ENCODE results near the gene MYCBPAP. TPM values are rescaled to one million over a fixed set of nuclear protein-coding genes. Genes with fewer than 3 reads are reported as not detected.

The MYCBPAP gene
- total RNA-seq, 2 experiments from 2014 or later, result 0.78 to 1.5 TPM

GRCh38 chr17:50479522-50480141 lies 28.6 kb upstream of the MYCBPAP start:
- H3K9me3 ChIP-seq (ENCODE audit: control insufficient read depth in 1 of 2, insufficient read depth in 1 of 2, low read length in 2 of 2), result no peaks in the 10 kb centered on the region
- H3K4me1 Mint-ChIP-seq (ENCODE audit: low read depth), result peaks cover 23% of the 10 kb centered on the region
- H3K4me3 Mint-ChIP-seq, result peak overlapping the region; percentile 95
- H3K27me3 Mint-ChIP-seq, result no peaks in the 10 kb centered on the region
- no peak overlapping the region for H3K27ac ChIP-seq (ENCODE audit: low read depth in 1 of 2, low read length in 2 of 2)
- peak overlapping the region; percentile 94 for H3K4me3 ChIP-seq (ENCODE audit: low read length)
- CTCF ChIA-PET, result interaction anchor here (0.6 to 2.1 kb wide), 16 partner anchors 10 to 223 kb away, joined by 3 to 19 read pairs (median 4); partner anchors contain the start of genes LRRC59, SPATA20 and XYLT2
- H3K36me3 Mint-ChIP-seq (ENCODE audit: low read depth), result peaks cover 34% of the 10 kb centered on the region
- H3K27me3 ChIP-seq (ENCODE audit: control insufficient read depth in 1 of 2, insufficient read depth in 2 of 2, low read length in 2 of 2), result no peaks in the 10 kb centered on the region
- intact Hi-C loops (cut with DNase I, micrococcal nuclease), result loop anchor here (2.0 to 10.0 kb wide), 7 partner anchors 53 to 363 kb away; partner anchors contain the start of genes ACSF2 (in 1 of the 2), EME1 (in 1 of the 2), MRPL27 (in 1 of the 2) and SPATA20 (in 1 of the 2)
- H3K4me1 ChIP-seq (ENCODE audit: insufficient read depth, low read length), result peaks cover 30% of the 10 kb centered on the region
- POLR2A ChIA-PET, result interaction anchor here (1.0 to 2.1 kb wide), 4 partner anchors 53 to 388 kb away, joined by 4 to 21 read pairs (median 4); partner anchors contain the start of genes ACSF2 and LRRC59
- ATAC-seq (ENCODE audit: poor library complexity) (peak; percentile 60), DNase-seq (peak; percentile 51 to 84 (median 58))
- peaks cover 29% of the 10 kb centered on the region for H3K36me3 ChIP-seq (ENCODE audit: insufficient read depth, low read length)
- H3K9me3 Mint-ChIP-seq, result no peaks in the 10 kb centered on the region
- H3K27ac Mint-ChIP-seq, result peak overlapping the region; percentile 79
- TF ChIP-seq, protein P1, sequence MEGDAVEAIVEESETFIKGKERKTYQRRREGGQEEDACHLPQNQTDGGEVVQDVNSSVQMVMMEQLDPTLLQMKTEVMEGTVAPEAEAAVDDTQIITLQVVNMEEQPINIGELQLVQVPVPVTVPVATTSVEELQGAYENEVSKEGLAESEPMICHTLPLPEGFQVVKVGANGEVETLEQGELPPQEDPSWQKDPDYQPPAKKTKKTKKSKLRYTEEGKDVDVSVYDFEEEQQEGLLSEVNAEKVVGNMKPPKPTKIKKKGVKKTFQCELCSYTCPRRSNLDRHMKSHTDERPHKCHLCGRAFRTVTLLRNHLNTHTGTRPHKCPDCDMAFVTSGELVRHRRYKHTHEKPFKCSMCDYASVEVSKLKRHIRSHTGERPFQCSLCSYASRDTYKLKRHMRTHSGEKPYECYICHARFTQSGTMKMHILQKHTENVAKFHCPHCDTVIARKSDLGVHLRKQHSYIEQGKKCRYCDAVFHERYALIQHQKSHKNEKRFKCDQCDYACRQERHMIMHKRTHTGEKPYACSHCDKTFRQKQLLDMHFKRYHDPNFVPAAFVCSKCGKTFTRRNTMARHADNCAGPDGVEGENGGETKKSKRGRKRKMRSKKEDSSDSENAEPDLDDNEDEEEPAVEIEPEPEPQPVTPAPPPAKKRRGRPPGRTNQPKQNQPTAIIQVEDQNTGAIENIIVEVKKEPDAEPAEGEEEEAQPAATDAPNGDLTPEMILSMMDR (IDR thresholded peaks at IDR 0.05), result peak; percentile 25

GRCh38 chr17:50480142-50480764 lies 28.0 kb upstream of the MYCBPAP start:
- H3K27me3 Mint-ChIP-seq, result no peaks in the 10 kb centered on the region
- Histone ChIP-seq H3K27ac (ENCODE audit: low read depth in 1 of 2, low read length in 2 of 2) (no peak overlapping the region), H3K27me3 (ENCODE audit: control insufficient read depth in 1 of 2, insufficient read depth in 2 of 2, low read length in 2 of 2) (no peaks in the 10 kb centered on the region), H3K36me3 (ENCODE audit: insufficient read depth, low read length) (peaks cover 35% of the 10 kb centered on the region), H3K9me3 (ENCODE audit: control insufficient read depth in 1 of 2, insufficient read depth in 1 of 2, low read length in 2 of 2) (no peaks in the 10 kb centered on the region), H3K4me3 (ENCODE audit: low read length) (peak overlapping the region; percentile 94), H3K4me1 (ENCODE audit: insufficient read depth, low read length) (peaks cover 30% of the 10 kb centered on the region)
- ChIA-PET POLR2A (interaction anchor here (1.7 to 2.1 kb wide), 2 partner anchors 83 to 387 kb away, joined by 4 to 21 read pairs; partner anchors contain the start of gene LRRC59), CTCF (interaction anchor here (0.6 to 2.1 kb wide), 12 partner anchors 9 to 222 kb away, joined by 3 to 19 read pairs (median 5); partner anchors contain the start of genes LRRC59 and SPATA20)
- intact Hi-C loops (cut with DNase I, micrococcal nuclease), result loop anchor here in 1 of 2 experiments (10.0 kb wide), 1 partner anchor 65 kb away; the partner anchor contains the start of gene SPATA20
- peaks cover 23% of the 10 kb centered on the region for H3K4me1 Mint-ChIP-seq (ENCODE audit: low read depth)
- H3K9me3 Mint-ChIP-seq, result no peaks in the 10 kb centered on the region
- peak overlapping the region; percentile 79 for H3K27ac Mint-ChIP-seq
- TF ChIP-seq, protein P1 (IDR thresholded peaks at IDR 0.05), result no peak
- DNase-seq (no peak), ATAC-seq (ENCODE audit: poor library complexity) (no peak)
- H3K36me3 Mint-ChIP-seq (ENCODE audit: low read depth), result peaks cover 41% of the 10 kb centered on the region
- H3K4me3 Mint-ChIP-seq, result peak overlapping the region; percentile 95

GRCh38 chr17:50480854-50481490 lies 27.3 kb upstream of the MYCBPAP start:
- peak overlapping the region; percentile 15 for H3K4me3 Mint-ChIP-seq

More at GRCh38 chr17:50480854-50481490, 27.3 kb upstream of the MYCBPAP start:
- Histone ChIP-seq H3K27ac (ENCODE audit: low read depth in 1 of 2, low read length in 2 of 2) (no peak overlapping the region), H3K27me3 (ENCODE audit: control insufficient read depth in 1 of 2, insufficient read depth in 2 of 2, low read length in 2 of 2) (no peaks in the 10 kb centered on the region), H3K4me1 (ENCODE audit: insufficient read depth, low read length) (peaks cover 30% of the 10 kb centered on the region), H3K36me3 (ENCODE audit: insufficient read depth, low read length) (peaks cover 39% of the 10 kb centered on the region), H3K4me3 (ENCODE audit: low read length) (no peak overlapping the region), H3K9me3 (ENCODE audit: control insufficient read depth in 1 of 2, insufficient read depth in 1 of 2, low read length in 2 of 2) (no peaks in the 10 kb centered on the region)
- H3K36me3 Mint-ChIP-seq (ENCODE audit: low read depth), result peaks cover 48% of the 10 kb centered on the region
- POLR2A ChIA-PET, result no interaction called here
- CTCF ChIA-PET, result no interaction called here
- peaks cover 23% of the 10 kb centered on the region for H3K4me1 Mint-ChIP-seq (ENCODE audit: low read depth)
- DNase-seq, result peak in 1 of 14 experiments; percentile 16
- no peaks in the 10 kb centered on the region for H3K27me3 Mint-ChIP-seq
- no peak for ATAC-seq (ENCODE audit: poor library complexity)
- H3K9me3 Mint-ChIP-seq, result no peaks in the 10 kb centered on the region
- intact Hi-C loops (cut with DNase I, micrococcal nuclease), result loop anchor here in 1 of 2 experiments (10.0 kb wide), 1 partner anchor 64 kb away; the partner anchor contains the start of gene SPATA20
- TF ChIP-seq, protein P1 (IDR thresholded peaks at IDR 0.05), result no peak
- no peak overlapping the region for H3K27ac Mint-ChIP-seq

Data from CD4-positive, alpha-beta T cell (primary cell).